ENCODE measurements around the gene KLF11.
A peak's percentile ranks its signal among the peaks of the same experiment; 100 is the strongest.

The KLF11 gene

GRCh38 chr2:10046931-10047330 lies 3.6 kb downstream of the KLF11 start:
- Histone ChIP-seq H3K27me3 (replicated peaks; ENCODE audit: control insufficient read depth, insufficient read depth, low read length) (no peaks in the 10 kb centered on the region; the same call in 1 of the 2 replicates), H3K36me3 (ENCODE audit: control insufficient read depth, insufficient read depth, low read length) (no peaks in the 10 kb centered on the region), H3K4me3 (replicated peaks; ENCODE audit: low read depth, low read length) (no peak overlapping the region)
- TF ChIP-seq CTCF (IDR thresholded peaks at IDR 0.05; ENCODE audit: insufficient read depth, low read length, poor library complexity, severe bottlenecking) = no peak
- DNase-seq (ENCODE audit: extremely low read depth, insufficient read length) = no peak

DNA sequence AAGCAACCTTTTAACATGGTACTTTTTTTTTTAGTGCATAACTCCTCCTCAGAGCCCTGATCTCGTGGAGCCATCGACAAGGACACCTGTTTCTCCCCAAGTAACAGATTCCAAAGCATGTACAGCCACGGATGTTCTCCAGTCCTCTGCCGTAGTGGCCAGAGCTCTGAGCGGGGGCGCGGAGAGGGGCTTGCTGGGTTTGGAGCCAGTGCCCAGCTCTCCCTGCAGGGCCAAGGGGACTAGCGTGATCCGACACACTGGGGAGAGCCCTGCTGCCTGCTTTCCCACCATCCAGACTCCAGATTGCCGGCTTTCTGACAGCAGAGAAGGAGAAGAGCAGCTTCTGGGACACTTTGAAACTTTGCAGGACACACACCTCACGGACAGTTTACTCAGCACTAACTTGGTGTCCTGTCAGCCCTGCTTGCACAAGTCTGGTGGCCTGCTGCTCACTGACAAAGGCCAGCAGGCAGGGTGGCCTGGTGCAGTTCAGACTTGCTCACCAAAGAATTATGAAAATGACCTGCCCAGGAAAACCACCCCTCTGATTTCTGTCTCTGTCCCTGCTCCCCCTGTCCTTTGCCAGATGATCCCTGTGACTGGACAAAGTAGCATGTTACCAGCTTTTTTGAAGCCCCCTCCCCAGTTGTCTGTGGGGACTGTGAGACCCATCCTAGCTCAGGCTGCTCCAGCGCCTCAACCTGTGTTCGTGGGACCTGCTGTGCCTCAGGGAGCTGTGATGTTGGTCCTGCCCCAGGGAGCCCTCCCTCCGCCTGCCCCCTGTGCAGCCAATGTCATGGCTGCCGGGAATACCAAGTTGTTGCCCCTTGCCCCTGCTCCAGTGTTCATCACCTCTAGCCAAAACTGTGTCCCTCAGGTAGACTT lies 4.5 kb downstream of the KLF11 start:
- no peak for TF ChIP-seq CTCF (IDR thresholded peaks at IDR 0.05; ENCODE audit: insufficient read depth, low read length, poor library complexity, severe bottlenecking)
- Histone ChIP-seq H3K27me3 (replicated peaks; ENCODE audit: control insufficient read depth, insufficient read depth, low read length) (no peaks in the 10 kb centered on the region), H3K4me3 (replicated peaks; ENCODE audit: low read depth, low read length) (no peak overlapping the region), H3K36me3 (ENCODE audit: control insufficient read depth, insufficient read depth, low read length) (no peaks in the 10 kb centered on the region)
- DNase-seq (ENCODE audit: extremely low read depth, insufficient read length) = no peak

DNA sequence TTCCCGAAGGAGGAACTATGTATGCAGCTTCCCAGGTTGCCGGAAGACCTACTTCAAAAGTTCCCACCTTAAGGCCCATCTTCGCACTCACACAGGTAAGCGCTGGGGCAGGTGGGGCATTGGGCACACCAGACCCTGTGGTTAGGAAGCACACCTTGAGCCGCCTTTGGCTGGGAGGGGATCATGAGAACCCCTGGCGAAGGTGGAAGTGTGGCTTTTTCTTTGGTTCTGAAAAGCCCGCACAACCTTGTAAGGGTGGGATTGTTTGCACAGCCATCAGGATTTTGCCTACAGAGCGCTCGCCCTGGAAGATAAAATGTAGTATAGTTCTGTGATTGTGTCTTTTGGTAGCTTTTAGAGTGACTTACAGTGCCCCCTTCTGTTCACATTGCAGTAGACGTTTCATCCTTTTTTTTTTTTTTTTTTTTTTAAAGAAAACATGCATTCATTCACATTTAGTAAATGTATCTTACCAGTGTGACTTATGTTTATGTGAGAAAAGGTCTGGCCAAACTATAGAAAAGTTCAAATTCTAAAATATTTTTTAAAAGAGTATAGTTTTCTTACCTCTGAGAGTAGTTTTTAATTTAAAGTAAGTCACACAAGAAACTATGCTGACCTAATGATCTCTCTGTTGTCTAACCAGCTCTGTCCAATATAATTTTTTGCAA lies 5.3 kb downstream of the KLF11 start:
- no peak for DNase-seq (ENCODE audit: extremely low read depth, insufficient read length)
- Histone ChIP-seq H3K27me3 (replicated peaks; ENCODE audit: control insufficient read depth, insufficient read depth, low read length) (no peaks in the 10 kb centered on the region), H3K4me3 (replicated peaks; ENCODE audit: low read depth, low read length) (no peak overlapping the region), H3K36me3 (ENCODE audit: control insufficient read depth, insufficient read depth, low read length) (no peaks in the 10 kb centered on the region)
- TF ChIP-seq CTCF (IDR thresholded peaks at IDR 0.05; ENCODE audit: insufficient read depth, low read length, poor library complexity, severe bottlenecking) = peak; percentile 54

- TF ChIP-seq CTCF (IDR thresholded peaks at IDR 0.05; ENCODE audit: insufficient read depth, low read length, poor library complexity, severe bottlenecking) = no peak
- no peak for DNase-seq (ENCODE audit: extremely low read depth, insufficient read length)
- no peaks in the 10 kb centered on the region for H3K27me3 ChIP-seq (replicated peaks; ENCODE audit: control insufficient read depth, insufficient read depth, low read length)
- H3K4me3 ChIP-seq (replicated peaks; ENCODE audit: low read depth, low read length) = no peak overlapping the region
- no peaks in the 10 kb centered on the region for H3K36me3 ChIP-seq (ENCODE audit: control insufficient read depth, insufficient read depth, low read length)
Measured at GRCh38 chr2:10052216-10052615, 8.9 kb downstream of the KLF11 start.

- TF ChIP-seq CTCF (IDR thresholded peaks at IDR 0.05; ENCODE audit: insufficient read depth, low read length, poor library complexity, severe bottlenecking) = no peak
- Histone ChIP-seq H3K4me3 (replicated peaks; ENCODE audit: low read depth, low read length) (no peak overlapping the region), H3K36me3 (ENCODE audit: control insufficient read depth, insufficient read depth, low read length) (no peaks in the 10 kb centered on the region), H3K27me3 (replicated peaks; ENCODE audit: control insufficient read depth, insufficient read depth, low read length) (no peaks in the 10 kb centered on the region)
- no peak for DNase-seq (ENCODE audit: extremely low read depth, insufficient read length)
Measured at GRCh38 chr2:10053351-10053750, 10.0 kb downstream of the KLF11 start.

Data from GM06990 (cell line).